Stimulated activated CD4-positive, alpha-beta T cell treated with anti-CD3 and anti-CD28 coated beads, TNF-alpha, amount 100 ng/mL, for 1 hour (primary cell): ENCODE data around the gene SETMAR.
"Not testable (repeated sequence)": the region's sequence is repeated elsewhere in the genome, so short reads cannot be mapped to it uniquely, and the experiment has no call there.

Experiments used
- DNase-seq, 3 donors: peaks; one replicate each; pipeline ENCODE4 v3.0.0-alpha.2; 2020; ENCODE audit warnings: low read depth in 3 of 3, low spot score in 1 of 3

Gene SETMAR

GRCh38 chr3:4313606-4314293 lies 10.6 kb downstream of the SETMAR start:
- DNase-seq, result no peak

GRCh38 chr3:4314688-4315087 lies 11.5 kb downstream of the SETMAR start:
- DNase-seq, result no peak

DNA sequence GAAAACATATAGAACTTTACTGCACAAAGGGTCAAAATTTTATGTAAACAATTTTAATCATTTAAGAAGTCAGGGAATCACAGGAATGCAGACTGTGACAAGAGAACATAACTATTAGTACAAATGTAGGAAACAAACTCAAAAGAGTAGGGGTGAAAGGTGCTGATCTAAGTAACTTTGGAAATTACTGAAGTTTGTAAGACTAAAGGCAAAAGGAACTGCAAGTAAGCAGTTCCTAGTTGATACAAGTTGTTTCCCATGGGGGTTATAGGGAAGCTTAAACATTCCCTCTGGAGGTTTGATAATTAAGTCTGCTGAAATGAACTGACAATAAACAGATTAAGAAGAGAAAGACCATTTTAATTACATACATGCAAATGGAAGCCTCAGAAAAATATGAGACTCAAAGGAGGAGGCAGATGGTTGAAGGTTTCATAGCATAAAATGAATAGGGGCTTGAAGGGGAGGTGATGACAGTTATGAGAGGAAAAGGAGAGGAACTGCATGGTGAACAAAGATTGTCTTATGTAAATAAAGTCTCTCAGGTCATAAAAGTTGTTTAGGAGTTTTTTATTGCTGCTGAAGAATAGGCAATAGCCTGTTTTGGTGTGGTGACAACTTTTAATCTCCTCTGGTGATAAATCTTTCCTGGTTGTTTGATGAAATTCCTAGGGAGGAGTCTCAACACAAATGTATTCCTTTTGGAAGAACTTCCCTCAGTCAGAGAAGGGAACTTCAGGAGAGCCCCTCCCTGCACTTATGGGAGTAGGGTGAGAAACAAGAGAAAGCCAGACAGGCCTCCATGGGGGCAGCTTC lies 17.1 kb downstream of the SETMAR start:
- no peak for DNase-seq

DNA sequence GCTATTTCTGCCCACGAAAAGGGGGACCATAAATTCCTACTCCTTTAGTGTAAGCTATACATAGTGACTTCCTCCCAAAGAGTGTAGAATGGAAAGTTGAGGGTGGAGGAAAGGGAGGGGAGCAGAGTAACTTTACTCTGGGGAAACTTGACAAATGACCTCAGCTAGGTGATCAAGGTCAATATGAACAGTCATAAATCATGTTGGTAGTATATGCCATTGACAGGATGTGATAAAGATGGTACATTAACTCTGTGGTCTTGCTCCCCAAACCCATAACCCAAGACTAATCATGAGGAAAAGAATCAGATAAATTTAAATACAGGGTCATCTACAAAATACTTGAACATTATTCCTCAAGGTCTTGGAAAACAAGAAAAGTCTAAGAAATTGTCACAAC lies 18.6 kb downstream of the SETMAR start:
- no peak for DNase-seq

GRCh38 chr3:4322635-4323034 lies 19.5 kb downstream of the SETMAR start:
- DNase-seq, result no peak

DNA sequence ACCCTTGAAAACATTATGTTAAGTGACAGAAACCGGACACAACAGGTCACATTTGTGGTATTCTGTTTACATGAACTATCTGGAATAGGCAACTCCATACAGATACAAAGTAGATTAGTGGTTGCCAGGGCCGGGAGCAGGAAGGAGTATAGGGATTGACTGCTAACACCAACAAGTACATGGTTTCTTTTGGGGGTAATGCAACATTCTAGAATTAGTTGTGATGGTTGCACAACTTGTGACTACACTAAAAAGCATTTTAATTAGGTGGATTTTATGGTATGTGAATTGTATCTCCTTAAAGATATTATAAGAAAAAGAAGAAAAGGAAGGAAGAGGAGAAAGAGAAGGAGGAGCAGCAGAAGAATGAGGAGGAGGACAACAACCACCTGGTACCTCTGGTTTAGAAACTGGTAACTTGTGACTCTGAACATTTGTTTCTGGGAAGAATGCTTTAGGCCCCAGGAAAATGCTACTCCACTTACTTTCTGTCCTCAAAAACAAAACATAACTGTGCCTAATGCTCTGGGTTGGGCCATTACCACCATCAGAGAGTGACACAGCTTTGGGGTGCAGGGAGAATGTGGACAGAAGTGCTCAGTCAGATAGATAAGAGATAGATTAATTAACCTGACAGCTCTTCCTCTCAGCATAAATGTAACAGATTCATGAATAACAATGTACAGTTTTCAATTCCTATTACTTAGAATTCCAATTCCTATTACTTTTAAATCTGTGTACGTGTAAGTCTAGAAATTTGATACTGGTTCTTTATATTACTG lies 20.3 kb downstream of the SETMAR start:
- no peak for DNase-seq

GRCh38 chr3:4326868-4327267 lies 23.7 kb downstream of the SETMAR start:
- no peak for DNase-seq

DNA sequence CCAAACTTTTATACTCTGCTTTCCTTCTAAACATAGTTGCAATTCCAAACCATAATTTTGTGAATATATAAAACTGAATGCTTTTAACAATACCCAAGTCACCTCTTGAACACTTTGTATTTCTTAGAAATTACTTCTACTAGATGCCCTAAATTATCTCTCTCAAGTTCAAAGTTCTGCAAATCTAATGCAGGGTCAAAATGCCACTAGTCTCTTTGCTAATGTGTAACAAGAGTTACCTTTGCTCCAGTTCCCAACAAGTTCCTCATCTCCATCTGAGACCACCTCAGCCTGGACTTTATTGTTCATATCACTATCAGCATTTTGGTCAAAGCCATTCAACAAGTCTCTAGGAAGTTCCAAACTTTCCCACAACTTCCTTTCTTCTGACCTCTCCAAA lies 26.6 kb downstream of the SETMAR start:
- not testable (repeated sequence) for DNase-seq

GRCh38 chr3:4332111-4332510 lies 28.9 kb downstream of the SETMAR start:
- no peak for DNase-seq

GRCh38 chr3:4332574-4332973 lies 29.4 kb downstream of the SETMAR start:
- no peak for DNase-seq

GRCh38 chr3:4332991-4333390 lies 29.8 kb downstream of the SETMAR start:
- no peak for DNase-seq

- DNase-seq, result no peak
Observed at GRCh38 chr3:4334548-4334947, 31.4 kb downstream of the SETMAR start.

DNA sequence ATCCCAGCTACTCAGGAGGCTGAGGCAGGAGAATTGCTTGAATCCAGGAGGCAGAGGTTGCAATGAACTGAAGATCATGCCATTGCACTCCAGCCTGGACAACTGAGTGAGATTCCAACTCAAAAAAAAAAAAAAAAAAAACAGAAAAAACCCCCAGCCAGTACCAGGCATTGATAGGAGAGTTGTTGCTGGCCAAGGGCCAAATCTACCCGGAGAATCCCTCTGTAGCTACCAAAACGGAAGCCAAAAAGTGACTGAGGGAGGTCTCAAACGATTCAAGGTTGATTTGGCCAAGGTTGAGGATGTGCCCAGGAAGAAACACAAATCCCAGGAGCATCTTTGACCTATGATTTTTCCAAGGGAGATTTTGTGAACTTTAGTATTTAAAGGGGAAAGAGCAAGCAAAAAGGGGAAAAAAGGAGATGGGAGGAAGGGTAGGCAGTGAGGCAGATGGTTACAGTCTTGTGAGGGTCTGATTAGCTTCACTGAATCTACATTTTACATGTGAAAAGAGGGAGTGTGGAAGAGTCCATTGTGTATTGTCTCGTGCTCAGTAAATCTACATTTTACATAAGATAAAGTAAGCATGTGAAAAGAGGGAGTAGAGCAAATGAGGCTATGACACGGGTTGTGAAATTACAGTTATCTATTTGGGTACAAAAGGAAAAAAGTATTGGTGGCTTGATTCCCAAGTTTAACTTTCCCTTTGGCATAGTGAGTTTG lies 32.8 kb downstream of the SETMAR start:
- no peak for DNase-seq

DNA sequence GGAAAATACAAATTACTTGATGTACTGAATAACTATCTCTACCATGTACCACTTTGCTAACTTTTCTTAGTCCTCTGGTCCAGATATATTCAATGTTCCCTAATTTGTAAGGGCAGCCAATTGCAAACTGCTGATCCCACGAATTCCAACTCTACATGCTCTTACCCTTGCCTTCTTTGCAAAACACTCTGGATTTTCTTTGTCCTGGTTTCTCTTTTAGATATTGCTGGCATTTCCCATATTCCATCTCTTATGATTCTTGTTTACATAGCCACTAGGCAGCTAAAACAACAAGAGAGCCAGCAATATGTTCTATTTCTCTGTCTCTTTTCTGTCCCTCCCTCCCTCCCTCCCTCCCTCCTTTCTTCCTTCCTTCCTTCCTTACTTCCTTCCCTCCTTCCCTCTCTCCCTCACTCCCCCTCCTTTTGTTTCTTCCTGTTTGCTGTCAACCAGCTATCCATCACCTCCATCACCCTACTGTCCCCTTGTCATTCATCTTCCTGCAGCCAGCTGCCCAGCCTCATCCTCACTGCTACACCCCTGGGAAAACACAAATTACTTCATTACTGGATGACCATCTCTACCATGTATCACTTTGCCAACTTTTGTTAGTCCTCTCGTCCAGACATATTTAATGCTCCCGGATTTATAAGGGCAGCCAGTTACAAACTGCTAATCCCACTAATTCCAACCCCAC lies 33.8 kb downstream of the SETMAR start:
- no peak for DNase-seq

- DNase-seq, result no peak
Observed at GRCh38 chr3:4338751-4339150, 35.6 kb downstream of the SETMAR start.

DNA sequence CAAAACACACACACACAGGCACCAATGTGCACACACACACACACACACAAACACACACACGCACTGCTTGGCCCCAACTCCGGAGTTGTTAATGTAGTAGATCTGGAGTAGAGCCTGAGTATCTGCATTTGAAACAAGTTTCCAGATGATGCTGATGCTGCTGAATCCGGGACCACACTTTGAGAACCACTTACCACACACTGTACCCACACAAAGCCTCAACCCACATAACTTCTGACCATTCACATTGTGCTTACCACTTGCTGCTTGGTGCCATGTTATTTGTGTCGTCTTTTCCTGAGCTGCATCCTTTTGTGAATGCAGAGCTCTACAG lies 36.9 kb downstream of the SETMAR start:
- no peak for DNase-seq

DNA sequence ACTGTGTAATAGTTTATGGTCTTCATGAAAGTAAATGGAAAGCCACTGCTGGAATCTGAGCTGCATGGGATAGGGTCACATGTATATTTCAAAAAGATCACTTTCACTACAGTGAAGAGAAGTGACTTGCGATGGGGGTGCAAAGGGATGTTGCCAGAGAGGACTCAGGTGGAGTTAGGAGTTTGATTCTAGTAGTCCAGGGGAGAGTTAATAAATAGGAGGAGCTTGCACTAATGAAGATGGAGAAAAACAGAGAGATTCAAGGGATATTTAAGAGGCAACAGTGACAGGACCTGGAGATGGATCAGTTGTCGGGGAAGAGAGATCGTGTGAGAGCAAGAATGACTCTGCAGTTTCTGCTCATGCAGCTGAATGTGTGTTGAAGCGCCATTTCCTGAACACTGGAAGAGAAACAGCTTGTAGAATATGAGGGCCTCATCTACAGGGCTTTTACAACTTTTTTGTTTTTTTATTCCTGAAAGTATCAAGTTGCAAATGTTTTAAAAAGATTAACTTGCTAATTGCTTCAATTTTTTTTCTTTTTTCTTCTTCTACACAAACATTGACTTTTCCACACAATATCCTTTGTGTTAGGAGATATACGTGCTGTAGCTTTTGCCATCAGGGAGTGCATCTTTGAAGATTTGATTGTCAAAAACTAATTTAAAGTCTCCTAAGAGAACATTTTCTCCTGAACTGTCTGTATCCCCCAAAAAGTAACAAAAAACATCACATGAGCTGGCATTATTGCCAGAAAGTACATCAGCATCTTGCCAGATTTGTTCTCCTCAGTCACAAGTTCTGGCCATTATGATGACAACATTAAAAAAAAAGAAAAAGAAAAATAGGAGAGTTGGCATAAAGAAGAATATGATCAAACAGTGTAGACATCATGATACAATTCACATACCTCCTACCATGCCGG lies 37.5 kb downstream of the SETMAR start:
- DNase-seq, result no peak

DNA sequence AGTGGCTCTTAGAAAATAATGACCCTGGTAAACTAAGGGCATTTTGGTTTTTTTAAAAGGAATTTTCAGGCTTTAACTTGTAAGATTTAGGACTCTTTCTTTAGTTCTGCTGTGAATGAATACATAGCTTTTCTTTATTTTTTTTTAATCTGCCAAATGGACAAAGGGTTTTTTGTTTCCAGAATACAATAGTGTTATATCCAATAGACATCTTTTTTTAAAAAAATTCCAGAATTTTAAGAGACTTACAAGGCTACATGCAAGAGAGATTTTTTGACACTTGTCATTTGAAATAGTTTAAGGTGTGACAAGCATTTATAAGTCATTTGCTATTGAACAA lies 38.1 kb downstream of the SETMAR start:
- DNase-seq, result no peak

DNA sequence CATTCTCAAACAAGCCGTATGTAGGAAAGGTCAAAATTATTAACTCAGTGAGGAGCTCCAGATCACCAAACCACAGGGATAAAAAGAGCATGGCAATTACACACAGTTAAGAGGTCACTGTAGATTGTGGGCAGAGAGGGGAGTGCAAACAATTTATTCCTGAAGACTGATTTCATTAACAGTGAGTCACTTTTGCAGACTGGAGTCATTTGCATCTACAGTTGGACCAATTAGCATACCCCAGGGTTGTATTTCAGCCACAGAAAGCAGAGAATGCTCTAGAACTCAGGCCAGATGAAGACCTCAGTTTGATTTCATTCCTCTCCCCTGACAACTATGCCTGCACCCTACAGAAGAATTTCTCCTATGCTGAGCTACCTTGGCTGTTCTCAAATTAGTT lies 40.1 kb downstream of the SETMAR start:
- no peak for DNase-seq

- peak in 1 of 3 donors; percentile 12 for DNase-seq
Observed at GRCh38 chr3:4350789-4351163, 47.6 kb downstream of the SETMAR start.
